HAP-1 (cell line): ENCODE results near the gene SETD4.

Experiments used
- DNase-seq, 2 experiments: peaks; one replicate each; pipeline ENCODE4 v3.0.0-alpha.2; 2016 to 2020; ENCODE audit warnings: low spot score in 2 of 2
- H3K27me3 ChIP-seq: fragments of 250-450 bp; sonication (Bioruptor Pico); 2 replicates; pipeline ENCODE4 v1.5.1; 2020; ENCODE audit warnings: low read depth, mild to moderate bottlenecking, moderate library complexity
- H3K36me3 ChIP-seq: fragments of 250-450 bp; sonication (Bioruptor Pico); replicated peaks from 2 replicates; pipeline ENCODE4 v1.5.1; 2020; ENCODE audit warnings: mild to moderate bottlenecking
- H3K4me1 ChIP-seq: fragments of 250-450 bp; sonication (Bioruptor Pico); 2 replicates; pipeline ENCODE4 v1.5.1; 2020; ENCODE audit warnings: mild to moderate bottlenecking
- H3K4me3 ChIP-seq: fragments of 250-450 bp; sonication (Bioruptor Pico); 2 replicates; pipeline ENCODE4 v1.5.1; 2020; ENCODE audit warnings: mild to moderate bottlenecking, moderate library complexity
- H3K9me3 ChIP-seq: fragments of 250-450 bp; sonication (Bioruptor Pico); 2 replicates; pipeline ENCODE4 v1.5.1; 2020; ENCODE audit warnings: mild to moderate bottlenecking, moderate library complexity
- in situ Hi-C: fragments of 300-500 bp; cut with MboI; formaldehyde crosslinking; loops from 3 replicates; pipeline ENCODE4 v1.14.3; 2020; ENCODE audit warnings: low sequenced_read_pairs, inconsistent platforms, mixed read lengths

SETD4 gene

DNA sequence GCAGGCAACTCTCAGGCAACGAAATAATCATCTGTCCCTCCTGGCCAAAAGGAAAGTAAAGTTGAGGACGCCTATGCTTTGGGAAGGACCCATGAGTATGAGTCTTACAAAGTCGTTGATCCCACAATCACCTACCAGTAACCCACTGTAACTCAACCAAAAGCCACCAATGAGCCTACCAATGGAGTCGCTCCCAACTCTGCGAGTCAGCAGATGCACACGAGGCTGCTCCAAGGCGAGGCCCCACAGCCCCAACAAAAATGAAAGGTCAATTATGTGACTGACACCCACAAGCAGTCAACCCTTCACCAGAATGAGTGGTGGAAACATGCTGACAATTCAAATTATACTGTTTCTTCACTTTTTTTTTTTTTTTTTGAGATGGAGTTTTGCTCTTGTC is 12.0 kb downstream of the SETD4 start:
- Histone ChIP-seq H3K27me3 (no peaks in the 10 kb centered on the region), H3K4me1 (no peaks in the 10 kb centered on the region), H3K9me3 (no peaks in the 10 kb centered on the region), H3K4me3 (no peak overlapping the region), H3K36me3 (peaks cover 54% of the 10 kb centered on the region)
- no peak for DNase-seq
- in situ Hi-C loops = no loop called here

DNA sequence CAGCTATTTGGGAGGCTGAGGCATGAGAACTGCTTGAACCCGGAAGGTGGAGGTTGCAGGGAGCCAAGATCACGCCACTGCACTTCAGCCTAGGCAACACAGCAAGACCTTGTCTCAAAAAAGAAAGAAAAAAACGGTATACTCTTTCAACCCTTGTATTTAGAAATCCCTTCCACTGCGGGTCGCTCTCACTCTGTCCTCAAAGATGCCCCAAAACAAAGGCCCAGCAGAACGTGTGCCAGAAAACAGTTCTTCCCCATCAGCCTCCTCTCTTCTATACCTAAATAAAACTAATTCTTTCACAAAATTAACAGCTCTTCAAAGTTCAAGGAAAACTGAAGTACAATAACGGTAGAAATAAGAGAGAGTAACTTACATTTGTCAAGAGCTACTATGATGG is 13.2 kb downstream of the SETD4 start:
- peaks cover 55% of the 10 kb centered on the region for H3K36me3 ChIP-seq

DNA sequence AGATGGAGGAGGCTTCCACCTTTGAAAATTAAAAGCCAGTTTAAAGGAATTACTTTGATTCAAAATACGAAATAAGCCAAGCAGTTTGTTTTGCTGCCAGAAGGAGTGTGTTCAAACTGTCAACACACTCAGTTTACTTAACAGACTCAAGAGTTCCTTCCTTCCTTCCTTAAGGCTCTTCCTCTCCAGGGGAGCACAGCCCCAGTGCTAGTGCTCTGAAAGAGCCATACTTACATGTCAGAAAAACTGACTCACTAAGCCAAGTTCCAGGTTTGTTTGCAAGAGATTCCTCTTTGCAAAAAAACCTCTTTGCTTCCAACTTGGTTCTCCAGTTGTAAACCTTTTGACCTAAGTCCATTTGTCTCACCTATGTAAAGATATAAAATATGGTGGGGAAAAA is 14.3 kb downstream of the SETD4 start:
- in situ Hi-C loops = no loop called here
- Histone ChIP-seq H3K9me3 (no peaks in the 10 kb centered on the region), H3K4me3 (no peak overlapping the region), H3K36me3 (peaks cover 61% of the 10 kb centered on the region), H3K4me1 (no peaks in the 10 kb centered on the region), H3K27me3 (no peaks in the 10 kb centered on the region)
- no peak for DNase-seq

More for the DNA sequence above, 13.2 kb downstream of the SETD4 start:
- no peaks in the 10 kb centered on the region for H3K27me3 ChIP-seq
- no peak overlapping the region for H3K4me3 ChIP-seq
- in situ Hi-C loops = no loop called here
- H3K4me1 ChIP-seq = no peaks in the 10 kb centered on the region
- no peak for DNase-seq
- H3K9me3 ChIP-seq = no peaks in the 10 kb centered on the region

DNA sequence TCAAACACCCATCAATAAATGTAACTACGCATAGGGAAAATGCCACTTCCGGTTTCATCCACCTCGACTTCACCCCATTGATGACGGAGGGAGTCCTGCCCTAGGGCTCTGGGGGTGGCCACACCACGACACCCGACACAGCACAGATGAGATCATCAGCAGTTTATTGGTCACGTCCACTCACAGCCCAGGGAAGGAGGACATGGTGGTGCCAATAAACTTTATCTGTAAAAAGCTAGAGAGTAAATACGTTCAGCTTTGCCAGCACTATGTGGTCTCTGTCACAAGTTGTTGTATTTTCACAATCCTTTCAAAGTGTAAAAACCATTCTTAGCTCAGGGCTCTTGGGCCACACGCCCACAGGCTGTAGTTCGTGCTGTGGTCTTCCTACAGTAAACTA is 16.3 kb downstream of the SETD4 start:
- no peaks in the 10 kb centered on the region for H3K4me1 ChIP-seq
- H3K36me3 ChIP-seq = peaks cover 62% of the 10 kb centered on the region
- no peaks in the 10 kb centered on the region for H3K27me3 ChIP-seq
- no peak overlapping the region for H3K4me3 ChIP-seq
- DNase-seq = no peak
- in situ Hi-C loops = no loop called here
- H3K9me3 ChIP-seq = no peaks in the 10 kb centered on the region

DNA sequence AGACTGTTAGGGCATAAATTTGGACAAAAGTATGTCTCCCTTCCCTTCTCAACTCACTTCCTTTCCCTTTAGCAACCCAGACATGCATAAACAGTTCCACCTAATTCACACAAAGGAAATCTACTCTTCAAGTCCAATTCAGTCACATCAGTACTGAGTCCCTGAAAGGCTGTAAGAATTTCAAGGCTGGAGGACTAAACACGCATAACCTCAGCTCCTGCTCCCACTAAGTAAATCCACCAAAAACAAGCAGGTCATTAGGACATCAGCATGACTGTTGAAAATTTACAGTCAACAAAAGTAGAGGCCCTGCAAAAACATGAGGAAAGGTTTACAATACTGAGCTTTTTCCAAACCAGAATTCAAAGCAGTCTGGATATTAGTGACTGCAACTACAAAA is 18.4 kb downstream of the SETD4 start:
- H3K4me1 ChIP-seq = no peaks in the 10 kb centered on the region
- no peaks in the 10 kb centered on the region for H3K27me3 ChIP-seq
- in situ Hi-C loops = no loop called here
- peaks cover 72% of the 10 kb centered on the region for H3K36me3 ChIP-seq
- H3K4me3 ChIP-seq = no peak overlapping the region
- DNase-seq = no peak
- no peaks in the 10 kb centered on the region for H3K9me3 ChIP-seq

DNA sequence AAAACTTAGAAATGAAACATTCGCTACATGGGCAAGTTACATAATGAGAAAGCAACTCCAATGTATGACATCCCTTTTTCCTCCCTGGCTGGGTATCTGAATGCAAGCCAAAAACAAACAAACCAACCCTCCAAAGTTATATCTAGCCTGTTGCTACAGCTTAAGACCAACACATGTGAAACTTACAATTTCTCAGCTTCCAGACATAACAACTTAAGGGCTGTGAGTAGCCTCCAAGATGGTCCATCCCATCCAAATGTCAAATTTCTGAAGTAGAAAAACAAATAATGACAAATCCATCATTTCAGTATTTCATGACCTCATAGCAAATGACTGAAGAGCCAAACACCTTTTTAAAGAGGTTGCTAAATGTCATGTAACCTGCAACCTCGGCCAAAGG is 19.9 kb downstream of the SETD4 start:
- Histone ChIP-seq H3K9me3 (no peaks in the 10 kb centered on the region), H3K36me3 (peaks cover 66% of the 10 kb centered on the region), H3K4me3 (no peak overlapping the region), H3K27me3 (no peaks in the 10 kb centered on the region), H3K4me1 (no peaks in the 10 kb centered on the region)
- DNase-seq = no peak
- in situ Hi-C loops = no loop called here

DNA sequence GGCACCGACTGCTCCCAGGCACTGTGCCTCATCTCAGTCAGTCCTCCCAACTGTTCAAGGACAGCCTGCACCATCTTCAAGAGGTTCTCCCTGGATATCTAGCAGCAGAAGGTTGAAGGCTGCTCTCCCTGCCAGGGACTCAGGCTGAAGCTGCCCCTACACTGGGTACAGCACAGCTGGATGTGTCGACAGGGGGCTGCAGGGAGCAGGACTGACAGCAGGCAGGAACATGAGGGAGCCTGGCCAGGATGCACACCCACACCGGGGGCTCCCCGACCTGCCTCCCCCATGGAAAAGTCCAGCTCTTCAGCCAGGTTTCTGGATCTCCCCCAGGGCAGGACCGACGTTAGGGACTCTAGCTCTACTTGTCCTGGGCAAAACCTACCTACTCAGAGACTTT is 20.5 kb downstream of the SETD4 start:
- Histone ChIP-seq H3K4me1 (no peaks in the 10 kb centered on the region), H3K36me3 (peaks cover 65% of the 10 kb centered on the region), H3K9me3 (no peaks in the 10 kb centered on the region), H3K4me3 (no peak overlapping the region), H3K27me3 (no peaks in the 10 kb centered on the region)
- no peak for DNase-seq
- in situ Hi-C loops = no loop called here

DNA sequence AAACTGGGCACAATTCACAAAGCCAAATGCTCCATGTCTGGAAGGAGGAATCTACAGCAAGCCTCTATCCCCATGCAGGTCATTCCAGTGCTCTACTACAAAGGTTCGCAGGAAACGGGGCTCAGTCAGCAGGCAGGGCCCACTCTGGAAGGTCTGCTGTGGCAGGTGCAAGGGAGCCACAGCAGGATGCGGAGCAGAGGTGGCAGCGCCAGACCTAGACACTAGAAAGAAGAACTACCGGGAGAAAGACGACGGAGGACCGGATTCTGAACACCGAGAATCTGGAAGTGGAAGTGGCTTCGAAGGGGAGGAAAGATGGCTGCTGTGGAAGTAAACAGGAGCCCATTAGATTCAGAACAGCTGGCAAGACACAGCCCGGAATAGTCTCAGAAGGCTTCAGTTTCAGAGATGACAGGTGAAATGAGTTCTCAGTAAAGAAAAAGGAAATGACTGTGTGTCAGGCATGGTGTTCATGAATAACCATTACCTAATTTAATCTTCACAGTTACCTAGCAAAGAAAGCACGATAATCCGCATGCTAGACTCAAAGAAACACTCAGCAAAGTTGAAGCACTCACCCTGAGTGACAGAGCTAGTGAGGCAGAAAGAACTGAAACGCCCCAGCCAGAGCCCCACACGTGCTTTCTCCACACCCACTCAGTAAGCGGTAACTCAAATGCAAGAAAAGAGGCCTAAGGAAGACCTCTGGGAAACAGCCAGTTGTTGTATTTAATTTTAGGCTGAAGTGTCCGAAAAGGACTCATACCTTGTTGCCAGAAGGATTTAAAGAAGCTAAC is 21.4 kb downstream of the SETD4 start:
- in situ Hi-C loops = no loop called here
- DNase-seq = no peak
- Histone ChIP-seq H3K9me3 (no peaks in the 10 kb centered on the region), H3K36me3 (peaks cover 62% of the 10 kb centered on the region), H3K4me1 (no peaks in the 10 kb centered on the region), H3K4me3 (no peak overlapping the region), H3K27me3 (no peaks in the 10 kb centered on the region)

DNA sequence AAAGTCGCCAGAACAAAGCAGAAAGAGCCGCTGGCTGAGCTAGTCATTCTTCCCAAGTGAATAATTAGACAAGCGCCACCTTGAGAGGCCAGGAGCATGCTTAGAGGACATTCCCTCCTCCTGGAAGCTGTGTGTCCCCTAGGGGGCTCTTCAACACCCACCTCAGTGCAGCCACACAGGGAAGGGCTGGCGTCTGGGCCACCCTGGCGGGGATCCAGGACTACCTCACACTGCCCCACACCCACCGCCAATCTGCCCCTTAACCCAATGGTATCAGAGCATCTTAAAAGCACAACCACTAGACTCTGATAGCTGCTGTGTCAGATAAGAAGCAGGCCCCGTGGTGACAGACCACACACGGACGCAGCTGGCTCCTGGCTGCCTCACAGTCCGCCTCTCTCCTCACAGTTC is 24.9 kb downstream of the SETD4 start:
- H3K27me3 ChIP-seq = no peaks in the 10 kb centered on the region
- H3K36me3 ChIP-seq = peaks cover 39% of the 10 kb centered on the region
- DNase-seq = no peak
- no peaks in the 10 kb centered on the region for H3K9me3 ChIP-seq
- in situ Hi-C loops = no loop called here
- H3K4me1 ChIP-seq = no peaks in the 10 kb centered on the region
- no peak overlapping the region for H3K4me3 ChIP-seq

DNA sequence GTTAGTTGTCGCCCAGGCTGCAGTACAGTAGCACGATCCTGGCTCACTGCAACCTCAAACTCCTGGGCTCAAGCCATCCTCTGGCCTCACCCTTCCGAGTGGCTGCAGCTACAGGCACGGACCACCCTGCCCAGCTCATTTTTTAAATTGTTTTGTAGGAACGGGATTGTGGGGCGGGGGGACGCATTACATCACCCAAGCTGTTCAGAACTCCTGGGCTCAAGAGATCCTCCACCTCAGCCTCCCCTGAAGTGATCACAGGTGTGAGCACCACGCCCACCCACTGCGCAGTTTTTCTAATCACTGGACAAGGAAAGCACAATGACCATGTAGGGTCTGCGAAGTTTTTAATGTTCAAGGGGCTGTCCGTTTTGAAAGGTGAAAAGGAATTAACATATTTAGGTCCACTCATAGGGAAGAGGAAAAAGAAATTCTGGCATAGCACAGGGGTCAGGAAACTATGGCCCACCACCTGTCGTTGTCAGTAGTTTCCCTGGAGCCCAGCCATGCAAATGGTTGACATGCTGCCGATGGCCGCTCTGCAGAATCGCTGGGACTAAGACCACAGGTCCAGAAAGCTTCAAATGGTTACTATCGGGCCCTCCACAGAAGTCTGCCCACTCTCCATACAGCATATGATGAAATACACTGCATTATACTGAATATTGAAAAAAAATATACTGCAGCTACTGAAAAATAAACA is 26.0 kb downstream of the SETD4 start:
- Histone ChIP-seq H3K4me1 (no peaks in the 10 kb centered on the region), H3K36me3 (peaks cover 35% of the 10 kb centered on the region), H3K4me3 (no peak overlapping the region), H3K9me3 (no peaks in the 10 kb centered on the region), H3K27me3 (no peaks in the 10 kb centered on the region)
- no peak for DNase-seq
- in situ Hi-C loops = no loop called here

DNA sequence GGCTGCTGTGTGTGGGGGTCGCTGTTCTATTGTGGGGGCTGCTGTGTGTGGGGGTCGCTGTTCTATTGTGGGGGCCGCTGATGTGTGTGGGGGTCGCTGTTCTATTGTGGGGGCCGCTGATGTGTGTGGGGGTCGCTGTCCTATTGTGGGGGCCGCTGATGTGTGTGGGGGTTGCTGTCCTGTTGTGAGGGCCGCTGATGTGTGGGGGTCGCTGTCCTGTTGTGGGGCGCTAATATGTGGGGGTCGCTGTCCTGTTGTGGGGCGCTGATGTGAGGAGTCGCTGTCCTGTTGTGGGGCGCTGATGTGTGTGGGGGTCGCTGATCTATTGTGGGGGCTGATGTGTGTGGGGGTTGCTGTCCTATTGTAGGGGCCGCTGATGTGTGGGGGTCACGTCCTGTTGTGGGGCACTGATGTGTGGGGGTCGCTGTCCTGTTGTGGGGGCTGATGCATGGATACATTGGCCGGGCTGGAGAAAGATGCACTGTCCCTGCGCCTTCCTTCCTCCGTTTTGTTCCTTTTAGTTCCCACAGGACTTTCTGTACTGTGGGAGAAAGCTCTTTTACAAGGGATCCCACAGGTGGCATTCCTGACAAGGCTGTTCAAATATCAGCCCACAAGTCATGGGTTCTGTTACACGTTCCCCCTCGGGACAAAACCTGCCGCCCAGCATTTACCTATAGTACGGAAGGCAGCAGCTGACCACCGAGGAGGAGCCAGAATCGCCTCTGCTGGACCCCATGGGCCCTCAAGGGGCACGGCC is 27.5 kb downstream of the SETD4 start:
- no peaks in the 10 kb centered on the region for H3K27me3 ChIP-seq
- no peaks in the 10 kb centered on the region for H3K4me1 ChIP-seq
- no peaks in the 10 kb centered on the region for H3K9me3 ChIP-seq
- peaks cover 25% of the 10 kb centered on the region for H3K36me3 ChIP-seq
- H3K4me3 ChIP-seq = no peak overlapping the region
- no peak for DNase-seq
- in situ Hi-C loops = no loop called here

DNA sequence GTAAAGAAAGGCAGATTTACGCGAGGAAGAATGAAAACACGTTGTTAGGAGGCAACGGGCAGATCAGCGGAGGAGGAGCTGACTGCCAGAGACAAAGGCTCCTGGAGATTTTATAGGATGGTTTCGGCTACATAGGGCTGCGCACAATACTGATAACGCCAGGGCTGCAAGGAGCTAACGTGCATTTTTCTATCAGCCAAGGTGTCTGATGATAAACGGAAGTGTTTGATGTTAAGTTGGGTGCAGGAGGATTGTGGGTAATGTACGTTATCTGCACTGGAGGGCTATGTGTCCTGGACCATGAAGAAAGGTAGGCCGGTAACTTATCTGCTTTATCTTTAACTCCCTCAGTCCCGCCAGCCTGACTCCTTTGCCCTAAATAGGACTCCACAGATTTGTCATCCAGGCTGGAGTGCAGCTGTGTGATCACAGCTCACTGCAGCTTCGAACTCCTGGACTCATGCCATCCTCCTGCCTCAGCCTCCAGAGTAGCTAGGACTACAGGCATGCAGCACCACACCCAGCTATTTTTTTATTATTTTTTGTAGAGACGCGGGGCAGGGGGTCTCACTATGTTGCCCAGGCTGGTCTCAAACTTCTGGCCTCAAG is 29.6 kb downstream of the SETD4 start:
- Histone ChIP-seq H3K36me3 (peaks cover 14% of the 10 kb centered on the region), H3K9me3 (no peaks in the 10 kb centered on the region), H3K27me3 (no peaks in the 10 kb centered on the region), H3K4me3 (no peak overlapping the region), H3K4me1 (no peaks in the 10 kb centered on the region)
- no peak for DNase-seq
- in situ Hi-C loops = no loop called here

DNA sequence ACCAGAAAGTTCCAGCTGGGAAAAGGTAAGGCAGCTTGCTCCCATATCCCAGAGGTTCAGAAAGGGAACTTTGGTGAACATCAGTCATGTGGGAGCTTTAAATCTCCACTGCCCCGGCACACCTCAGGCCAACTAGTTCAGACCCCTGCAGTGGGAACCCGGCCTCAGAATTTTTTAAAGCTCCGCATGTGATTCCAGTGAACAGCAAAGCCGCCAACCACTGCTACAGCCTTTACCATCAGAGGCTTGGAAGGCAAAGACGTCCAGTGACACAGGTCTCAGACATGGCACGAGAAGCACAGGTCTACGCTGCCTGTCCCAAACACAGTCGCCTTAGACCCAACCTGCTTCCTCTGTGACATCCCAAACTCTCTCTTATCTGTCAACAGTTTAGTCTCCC is 31.0 kb downstream of the SETD4 start:
- no peaks in the 10 kb centered on the region for H3K27me3 ChIP-seq
- in situ Hi-C loops = loop anchor here (10.0 kb wide), 1 partner anchor 1285 kb away; no protein-coding TSS in a partner anchor
- no peaks in the 10 kb centered on the region for H3K4me1 ChIP-seq
- H3K36me3 ChIP-seq = peaks cover 1% of the 10 kb centered on the region; the same call in 1 of the 2 replicates
- no peaks in the 10 kb centered on the region for H3K9me3 ChIP-seq
- no peak for DNase-seq
- H3K4me3 ChIP-seq = no peak overlapping the region
